Rectal smooth muscle tissue (tissue), 1 donor: ENCODE results near the gene CD74.
"Not testable (repeated sequence)": the region's sequence is repeated elsewhere in the genome, so short reads cannot be mapped to it uniquely, and the experiment has no call there.

Experiments used
- H3K27ac ChIP-seq: one replicate; pipeline ENCODE4 v1.7.0; 2013; ENCODE audit warnings: low read depth, low read length, inconsistent platforms
- H3K27me3 ChIP-seq: one replicate; pipeline ENCODE4 v1.7.0; 2013; ENCODE audit warnings: low read length; ENCODE audit not compliant: control insufficient read depth, insufficient read depth
- H3K36me3 ChIP-seq: one replicate; pipeline ENCODE4 v1.7.0; 2013; ENCODE audit warnings: low read length; ENCODE audit not compliant: control insufficient read depth, insufficient read depth
- H3K4me1 ChIP-seq: one replicate; pipeline ENCODE4 v1.7.0; 2013; ENCODE audit warnings: low read length; ENCODE audit not compliant: control insufficient read depth, insufficient read depth
- H3K4me3 ChIP-seq: one replicate; pipeline ENCODE4 v1.7.0; 2013; ENCODE audit warnings: low read length
- H3K9ac ChIP-seq: one replicate; pipeline ENCODE4 v1.7.0; 2013; ENCODE audit warnings: low read length

The CD74 gene

DNA sequence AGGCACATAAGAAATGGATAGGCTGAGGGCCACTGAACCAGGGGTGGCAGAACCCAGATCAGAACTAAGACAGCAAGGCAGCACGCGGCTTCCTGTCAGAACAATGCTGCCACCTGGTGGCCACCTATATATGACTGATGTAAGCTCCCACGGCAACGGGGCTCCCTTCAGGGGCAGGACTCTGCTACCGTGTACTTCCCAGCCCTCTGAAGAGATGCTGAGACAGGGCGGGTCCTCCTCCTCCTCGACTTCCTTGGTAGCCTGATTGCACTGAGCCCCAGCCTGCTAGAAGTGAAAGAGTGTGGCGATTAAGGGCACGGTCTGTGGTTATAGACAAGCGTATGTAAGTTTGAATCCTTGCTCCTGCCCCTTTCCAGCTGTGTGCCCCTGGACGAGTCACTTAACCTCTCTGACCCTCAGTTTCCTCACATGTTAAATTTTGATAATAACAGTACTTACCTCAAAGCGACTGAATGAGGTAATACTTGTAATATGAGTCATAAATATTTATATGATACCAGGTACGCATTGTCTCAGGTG is 23.5 kb upstream of the CD74 start:
- H3K27ac ChIP-seq = no peak overlapping the region
- no peak overlapping the region for H3K4me3 ChIP-seq
- no peaks in the 10 kb centered on the region for H3K27me3 ChIP-seq
- peaks cover 2% of the 10 kb centered on the region for H3K4me1 ChIP-seq
- no peaks in the 10 kb centered on the region for H3K36me3 ChIP-seq
- H3K9ac ChIP-seq = no peak overlapping the region

DNA sequence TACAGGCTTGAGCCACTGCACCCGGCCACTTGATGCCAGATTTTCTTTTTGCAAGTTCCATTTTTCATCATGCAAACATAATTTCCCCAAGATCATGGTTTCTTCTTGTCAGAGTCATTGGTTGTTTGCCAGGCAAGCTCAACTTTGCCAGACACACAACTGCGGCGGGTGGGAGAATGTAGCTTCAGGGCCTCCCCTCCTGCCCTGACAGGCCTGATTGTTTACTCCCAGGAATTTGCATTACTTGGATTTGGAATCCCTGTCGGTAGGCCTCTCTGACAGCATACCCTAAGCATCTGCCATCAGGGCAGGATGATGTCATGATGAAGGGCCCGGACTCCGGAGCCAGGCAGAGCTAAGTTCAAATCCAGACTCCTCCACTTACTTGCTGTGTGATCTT is 21.8 kb upstream of the CD74 start:
- Histone ChIP-seq H3K36me3 (no peaks in the 10 kb centered on the region), H3K9ac (no peak overlapping the region), H3K27ac (no peak overlapping the region), H3K4me3 (no peak overlapping the region), H3K4me1 (peaks cover 2% of the 10 kb centered on the region), H3K27me3 (no peaks in the 10 kb centered on the region)

DNA sequence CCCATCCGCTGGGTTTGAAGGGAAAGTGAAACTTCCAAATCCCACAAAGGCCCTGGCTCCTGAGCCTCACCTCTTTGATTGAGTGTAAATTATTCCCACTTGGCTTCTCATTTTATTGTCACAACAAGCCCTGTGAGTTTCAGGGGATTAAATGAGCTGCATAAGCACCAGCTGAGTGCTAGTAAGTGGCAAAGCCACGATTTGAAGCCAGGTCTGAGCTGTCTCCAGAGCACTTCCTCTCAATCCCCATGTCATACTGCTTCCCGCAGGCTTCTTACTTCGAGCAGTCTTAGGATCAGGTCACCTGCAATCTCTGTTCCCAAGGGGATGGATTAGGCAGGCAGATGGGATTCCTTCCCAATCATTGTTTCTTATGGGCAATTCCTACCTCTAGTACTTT is 18.9 kb upstream of the CD74 start:
- Histone ChIP-seq H3K9ac (no peak overlapping the region), H3K36me3 (no peaks in the 10 kb centered on the region), H3K4me3 (no peak overlapping the region), H3K27ac (no peak overlapping the region), H3K27me3 (no peaks in the 10 kb centered on the region), H3K4me1 (peaks cover 2% of the 10 kb centered on the region)

DNA sequence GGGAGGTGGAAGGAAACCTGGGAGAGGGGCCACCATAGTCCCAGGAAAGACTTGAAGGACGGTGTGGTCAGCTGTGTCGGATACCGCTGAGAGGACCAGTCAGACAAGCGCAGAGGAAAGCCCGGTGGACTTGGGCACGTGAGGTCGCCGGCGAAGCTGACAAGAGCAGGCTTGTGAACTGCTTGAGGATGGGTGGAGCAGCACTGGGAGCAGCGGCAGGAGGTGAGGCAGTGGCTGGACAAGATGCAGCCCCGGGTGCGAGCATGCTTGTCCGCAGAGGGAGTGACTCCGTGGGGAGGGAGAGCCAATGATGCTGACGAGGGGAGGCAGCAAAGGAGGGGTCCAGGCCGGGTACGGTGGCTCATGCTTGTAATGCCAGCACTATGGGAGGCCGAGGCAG is 18.3 kb upstream of the CD74 start:
- H3K27ac ChIP-seq = no peak overlapping the region

DNA sequence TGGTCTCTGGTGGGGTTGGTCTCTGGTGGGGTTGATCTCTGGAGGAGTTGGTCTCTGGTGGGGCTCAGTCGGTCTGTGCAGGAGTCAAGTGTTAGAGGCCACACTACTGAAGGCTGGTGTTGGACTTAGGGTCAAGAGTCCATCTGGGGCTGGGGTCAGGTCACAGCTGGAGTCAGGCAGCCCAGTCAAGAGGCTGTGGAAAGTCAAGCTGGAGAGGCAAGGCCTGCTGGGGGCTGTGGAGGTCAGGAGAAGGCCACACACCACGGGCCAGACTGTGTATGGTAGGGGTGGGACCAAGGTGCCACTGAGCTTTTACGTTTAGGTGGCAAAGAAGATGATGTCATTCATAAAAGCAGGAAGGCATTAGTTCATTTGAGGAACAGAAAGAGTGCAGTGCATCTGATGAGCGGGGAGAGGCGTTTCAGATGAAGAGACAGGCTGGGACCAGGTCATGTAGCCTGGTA is 16.7 kb upstream of the CD74 start:
- no peak overlapping the region for H3K9ac ChIP-seq
- no peaks in the 10 kb centered on the region for H3K36me3 ChIP-seq
- H3K27ac ChIP-seq = no peak overlapping the region
- no peaks in the 10 kb centered on the region for H3K27me3 ChIP-seq
- no peaks in the 10 kb centered on the region for H3K4me1 ChIP-seq
- H3K4me3 ChIP-seq = no peak overlapping the region

More for the DNA sequence above, 18.3 kb upstream of the CD74 start:
- no peaks in the 10 kb centered on the region for H3K27me3 ChIP-seq
- H3K4me1 ChIP-seq = no peaks in the 10 kb centered on the region
- no peaks in the 10 kb centered on the region for H3K36me3 ChIP-seq
- no peak overlapping the region for H3K4me3 ChIP-seq
- no peak overlapping the region for H3K9ac ChIP-seq

DNA sequence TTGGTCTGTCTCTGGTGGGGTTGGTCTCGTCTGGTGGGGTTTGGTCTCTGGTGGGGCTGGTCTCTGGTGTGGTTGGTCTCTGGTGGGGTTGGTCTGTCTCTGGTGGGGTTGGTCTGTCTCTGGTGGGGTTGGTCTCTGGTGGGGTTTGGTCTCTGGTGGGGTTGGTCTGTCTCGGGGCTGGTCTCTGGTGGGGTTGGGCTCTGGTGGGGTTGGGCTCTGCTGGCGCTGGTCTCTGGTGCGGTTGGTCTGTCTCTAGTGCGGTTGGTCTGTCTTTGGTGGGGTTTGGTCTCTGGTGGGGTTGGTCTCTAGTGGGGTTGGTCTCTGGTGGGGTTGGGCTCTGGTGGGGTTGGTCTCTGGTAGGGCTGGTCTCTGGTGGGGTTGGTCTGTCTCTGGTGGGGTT is 16.3 kb upstream of the CD74 start:
- Histone ChIP-seq H3K36me3 (no peaks in the 10 kb centered on the region), H3K27ac (no peak overlapping the region), H3K4me1 (no peaks in the 10 kb centered on the region), H3K27me3 (no peaks in the 10 kb centered on the region), H3K9ac (no peak overlapping the region), H3K4me3 (no peak overlapping the region)

DNA sequence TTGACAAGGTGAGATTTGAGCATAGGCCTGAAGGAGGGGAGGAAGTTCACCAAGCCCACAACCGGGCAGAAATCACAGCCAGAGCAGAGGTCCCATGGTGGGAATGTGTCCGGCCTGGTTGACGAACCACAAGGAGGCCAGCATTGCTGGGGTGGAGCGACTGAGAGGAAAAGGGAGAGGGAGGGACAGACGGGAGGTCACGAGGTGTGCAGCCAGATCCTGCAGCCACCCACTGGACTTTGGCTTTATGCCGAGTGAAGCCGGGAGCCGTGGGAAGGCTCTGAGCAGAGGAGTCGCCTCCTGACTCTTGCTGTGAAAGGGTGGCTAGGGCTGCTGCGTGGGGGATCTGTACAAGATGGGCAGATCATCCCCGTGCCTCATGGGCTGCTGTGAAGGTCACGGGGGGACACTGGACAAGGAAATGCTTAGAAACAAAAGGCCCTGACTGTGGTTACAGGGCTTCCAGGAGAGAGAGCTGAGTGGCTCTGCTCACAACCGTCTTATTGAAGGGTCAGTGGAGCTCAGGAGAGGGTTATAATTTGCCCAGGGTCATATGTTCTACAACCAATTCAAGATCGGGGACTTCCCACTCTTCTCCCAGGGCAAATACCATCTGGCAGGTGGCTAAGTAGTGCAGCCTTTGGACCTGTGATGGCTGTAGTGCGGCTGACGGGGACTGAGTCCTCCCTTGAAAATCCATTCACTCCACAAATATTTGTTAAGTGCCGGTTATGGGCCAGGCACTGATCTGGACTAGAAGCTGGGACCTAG is 15.6 kb upstream of the CD74 start:
- no peaks in the 10 kb centered on the region for H3K4me1 ChIP-seq
- no peak overlapping the region for H3K4me3 ChIP-seq
- H3K9ac ChIP-seq = no peak overlapping the region
- no peaks in the 10 kb centered on the region for H3K27me3 ChIP-seq
- no peaks in the 10 kb centered on the region for H3K36me3 ChIP-seq
- H3K27ac ChIP-seq = no peak overlapping the region

DNA sequence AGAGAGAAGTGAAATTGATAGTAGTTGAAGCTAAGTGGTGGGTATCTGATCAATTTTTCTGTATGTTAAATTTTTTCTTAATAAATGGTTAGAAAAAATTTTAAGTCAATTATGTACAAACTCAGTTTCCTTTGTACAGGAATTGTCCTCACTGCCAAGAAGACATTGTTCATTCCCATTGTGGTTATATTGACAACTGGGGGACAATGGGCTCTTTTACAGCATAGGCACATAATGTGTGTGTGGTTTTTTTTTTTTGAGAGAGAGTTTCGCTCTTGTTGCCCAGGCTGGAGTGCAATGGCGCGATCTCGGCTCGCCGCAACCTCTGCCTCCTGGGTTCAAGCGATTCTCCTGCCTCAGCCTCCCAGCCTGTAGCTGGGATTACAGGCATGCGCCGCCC is 13.5 kb upstream of the CD74 start:
- H3K27ac ChIP-seq, H3K4me1 ChIP-seq, H3K27me3 ChIP-seq, H3K9ac ChIP-seq, H3K4me3 ChIP-seq, H3K36me3 ChIP-seq: not testable (repeated sequence)

DNA sequence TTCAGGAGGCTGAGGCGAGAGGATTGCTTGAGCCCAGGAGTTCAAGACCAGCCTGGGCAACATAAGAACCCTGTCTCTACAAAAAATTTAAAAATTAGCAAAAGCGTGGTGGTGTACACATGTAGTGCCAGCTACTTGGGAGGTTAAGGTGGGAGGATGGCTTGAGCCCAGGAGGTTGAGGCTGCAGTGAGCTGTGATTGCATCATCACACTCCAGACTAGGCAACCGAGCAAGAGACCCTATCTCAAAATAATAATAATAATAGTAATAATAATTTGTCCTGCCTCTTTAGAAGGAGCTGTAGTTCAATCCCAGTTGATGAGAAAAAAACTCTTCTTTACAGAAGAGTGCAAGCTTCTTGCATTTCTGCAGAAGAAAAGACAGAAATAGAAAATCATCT is 10.0 kb upstream of the CD74 start:
- H3K27me3 ChIP-seq = no peaks in the 10 kb centered on the region
- H3K4me1 ChIP-seq = no peaks in the 10 kb centered on the region
- no peak overlapping the region for H3K27ac ChIP-seq
- no peak overlapping the region for H3K9ac ChIP-seq
- H3K4me3 ChIP-seq = no peak overlapping the region
- no peaks in the 10 kb centered on the region for H3K36me3 ChIP-seq

DNA sequence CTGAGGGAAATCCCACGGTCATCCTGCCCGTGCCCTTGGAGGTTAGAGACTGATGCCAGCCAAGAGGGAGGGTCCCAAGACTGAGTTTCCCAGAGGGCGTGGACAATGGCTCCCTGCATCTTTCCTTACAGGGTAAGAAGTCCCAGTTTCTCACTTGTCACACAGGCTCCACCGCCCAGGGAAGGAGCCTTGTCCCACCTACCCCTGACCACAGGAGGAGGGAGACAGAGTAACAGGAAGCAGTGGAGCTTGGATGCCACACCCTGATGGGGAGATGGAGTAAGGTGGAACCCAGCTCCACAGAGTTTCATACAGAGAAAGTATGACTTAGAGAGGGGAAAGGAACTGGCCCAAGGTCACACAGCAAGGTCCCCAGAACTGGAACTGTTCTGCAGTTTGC is 9.4 kb upstream of the CD74 start:
- H3K9ac ChIP-seq = no peak overlapping the region
- no peak overlapping the region for H3K27ac ChIP-seq
- no peak overlapping the region for H3K4me3 ChIP-seq
- H3K27me3 ChIP-seq = no peaks in the 10 kb centered on the region
- H3K36me3 ChIP-seq = no peaks in the 10 kb centered on the region
- no peaks in the 10 kb centered on the region for H3K4me1 ChIP-seq

DNA sequence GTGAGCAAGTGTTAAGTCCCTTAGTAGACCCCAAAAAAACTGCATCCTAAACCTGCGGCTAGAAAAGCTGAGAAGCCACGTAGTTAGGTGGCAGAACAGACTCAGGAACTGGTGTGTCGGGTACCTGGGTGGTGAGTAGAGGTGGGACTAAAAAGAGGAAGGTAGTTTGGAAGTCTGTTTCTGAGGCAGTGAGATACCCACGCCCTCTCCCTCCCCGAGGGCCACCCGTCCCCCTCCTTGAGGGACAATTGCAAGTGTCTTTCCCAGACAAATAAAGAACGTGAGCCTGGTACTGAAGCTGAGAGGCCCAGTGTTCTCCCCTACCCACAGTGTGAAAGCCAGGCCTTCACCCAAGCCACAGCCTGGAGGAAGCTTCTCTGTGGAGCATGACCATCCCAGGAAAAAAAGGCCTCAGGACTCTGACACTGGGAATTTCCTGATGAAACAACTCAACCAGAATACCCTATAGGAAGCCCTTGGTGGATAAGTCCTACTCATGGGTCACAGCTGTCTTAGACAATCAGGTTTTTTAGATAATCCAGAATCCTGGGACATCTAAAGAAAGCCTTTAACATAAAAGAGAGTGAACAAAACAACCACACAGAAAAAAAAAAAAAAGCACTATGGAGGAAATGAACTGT is 7.0 kb upstream of the CD74 start:
- H3K27ac ChIP-seq = no peak overlapping the region
- H3K4me1 ChIP-seq = no peaks in the 10 kb centered on the region
- H3K4me3 ChIP-seq = no peak overlapping the region
- no peaks in the 10 kb centered on the region for H3K36me3 ChIP-seq
- no peak overlapping the region for H3K9ac ChIP-seq
- no peaks in the 10 kb centered on the region for H3K27me3 ChIP-seq

DNA sequence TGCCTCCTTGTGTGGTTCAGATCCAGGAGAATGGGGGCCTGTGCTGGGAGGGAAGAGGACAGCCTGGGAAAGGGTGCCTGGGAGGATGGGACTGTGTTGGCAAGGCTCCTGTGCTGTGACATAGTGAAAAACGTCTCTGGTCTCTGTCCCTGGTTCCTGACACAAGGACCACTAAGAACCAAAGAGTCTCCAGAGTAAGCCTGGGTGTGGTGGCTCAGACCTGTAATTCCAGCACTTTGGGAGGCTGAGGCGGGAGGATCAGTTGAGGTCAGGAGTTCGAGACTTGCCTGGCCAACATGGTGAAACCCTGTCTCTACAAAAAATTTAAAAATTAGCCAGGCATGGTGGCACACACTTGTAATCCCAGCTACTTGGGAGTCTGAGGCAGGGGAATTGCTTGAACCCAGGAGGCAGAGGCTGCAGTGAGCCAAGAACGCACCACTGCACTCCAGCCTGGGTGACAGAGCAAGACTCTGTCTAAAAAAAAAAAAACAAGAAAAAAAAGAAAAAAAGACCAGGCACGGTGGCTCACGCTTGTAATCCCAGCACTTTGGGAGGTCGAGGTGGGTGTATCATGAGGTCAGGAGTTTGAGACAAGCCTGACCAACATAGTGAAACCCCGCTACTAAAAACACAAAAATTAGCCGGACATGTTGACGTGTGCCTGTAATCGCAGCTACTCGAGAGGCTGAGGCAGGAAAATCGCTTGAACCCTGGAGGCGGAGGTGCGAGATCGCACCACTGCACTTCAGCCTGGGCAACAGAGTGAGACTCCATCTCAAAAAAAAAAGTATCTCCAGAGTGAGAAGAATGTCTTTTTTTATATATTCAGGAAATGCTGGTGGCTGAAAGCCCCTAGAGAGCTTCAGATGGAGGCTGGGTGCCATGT is 1.4 kb upstream of the CD74 start:
- not testable (repeated sequence) for H3K4me1 ChIP-seq, H3K27me3 ChIP-seq, H3K36me3 ChIP-seq, H3K9ac ChIP-seq, H3K27ac ChIP-seq, H3K4me3 ChIP-seq
